Stimulated activated CD8-positive, alpha-beta memory T cell treated with anti-CD3 and anti-CD28 coated beads, Interleukin-4, amount 100 ng/mL, for 48 hours (primary cell): ENCODE results near the gene RRH.
"Not testable (repeated sequence)": the region's sequence is repeated elsewhere in the genome, so short reads cannot be mapped to it uniquely, and the experiment has no call there.

Experiments used
- DNase-seq: peaks from one replicate; pipeline ENCODE4 v3.0.0-alpha.2; 2020

RRH gene

GRCh38 chr4:109846395-109847098 is 18.8 kb downstream of the RRH start:
- DNase-seq: no peak

GRCh38 chr4:109847896-109848442 is 20.2 kb downstream of the RRH start, which contains the start of gene LRIT3:
Gene LRIT3, plus strand, starts transcription at chr4:109848107. Its CDS starts 95 bp downstream, at chr4:109848202.
- DNase-seq: no peak

GRCh38 chr4:109848501-109848900 is 20.7 kb downstream of the RRH start:
- DNase-seq: no peak

- no peak for DNase-seq
These were observed 22.8 kb downstream of the RRH start for GRCh38 chr4:109850601-109851000.

- DNase-seq: not testable (repeated sequence)
These were observed 31.9 kb downstream of the RRH start for GRCh38 chr4:109859426-109860300.

GRCh38 chr4:109861271-109861670 is 33.5 kb downstream of the RRH start:
- DNase-seq: no peak

GRCh38 chr4:109861916-109862511 is 34.2 kb downstream of the RRH start:
- no peak for DNase-seq

- no peak for DNase-seq
These were observed 36.4 kb downstream of the RRH start for GRCh38 chr4:109864134-109864533.

GRCh38 chr4:109870061-109870460 is 42.3 kb downstream of the RRH start:
- DNase-seq: no peak

GRCh38 chr4:109872065-109872464 is 44.3 kb downstream of the RRH start:
- DNase-seq: no peak

GRCh38 chr4:109872950-109873656 is 45.3 kb downstream of the RRH start:
- DNase-seq: no peak

GRCh38 chr4:109873791-109874514 is 46.2 kb downstream of the RRH start:
- no peak for DNase-seq

- no peak for DNase-seq
These were observed 47.3 kb downstream of the RRH start for GRCh38 chr4:109875106-109875505.

- DNase-seq: not testable (repeated sequence)
These were observed 47.8 kb downstream of the RRH start for GRCh38 chr4:109875553-109875952.

- no peak for DNase-seq
These were observed 49.0 kb downstream of the RRH start for GRCh38 chr4:109876634-109877265.

GRCh38 chr4:109877400-109877799 is 49.6 kb downstream of the RRH start:
- no peak for DNase-seq

GRCh38 chr4:109878355-109878754 is 50.6 kb downstream of the RRH start:
- no peak for DNase-seq

GRCh38 chr4:109879081-109879480 is 51.3 kb downstream of the RRH start:
- DNase-seq: no peak

- DNase-seq: no peak
These were observed 52.0 kb downstream of the RRH start for GRCh38 chr4:109879636-109880314.

- DNase-seq: no peak
These were observed 58.5 kb downstream of the RRH start for GRCh38 chr4:109886303-109886702.

- DNase-seq: no peak
These were observed 59.3 kb downstream of the RRH start for GRCh38 chr4:109887071-109887470.
